ENCODE measurements around the gene APCDD1L.
A peak's percentile ranks its signal among the peaks of the same experiment; 100 is the strongest.

The APCDD1L gene

GRCh38 chr20:58544891-58545290 lies 29.7 kb upstream of the APCDD1L start:
- no peak for DNase-seq

GRCh38 chr20:58544286-58544685 lies 29.1 kb upstream of the APCDD1L start:
- DNase-seq = no peak

- no peak for DNase-seq
Measured at GRCh38 chr20:58543274-58543673, 28.1 kb upstream of the APCDD1L start.

GRCh38 chr20:58542411-58543095 lies 27.4 kb upstream of the APCDD1L start:
- DNase-seq = no peak

GRCh38 chr20:58542034-58542410 lies 26.8 kb upstream of the APCDD1L start:
- peak; percentile 3 for DNase-seq

GRCh38 chr20:58538752-58539151 lies 23.6 kb upstream of the APCDD1L start:
- no peak for DNase-seq

- DNase-seq = no peak
Measured at GRCh38 chr20:58537831-58538230, 22.6 kb upstream of the APCDD1L start.

- no peak for DNase-seq
Measured at GRCh38 chr20:58536289-58536688, 21.1 kb upstream of the APCDD1L start.

- DNase-seq = no peak
Measured at GRCh38 chr20:58531657-58532056, 16.5 kb upstream of the APCDD1L start.

- DNase-seq = no peak
Measured at GRCh38 chr20:58531063-58531462, 15.9 kb upstream of the APCDD1L start.

GRCh38 chr20:58528412-58528811 lies 13.2 kb upstream of the APCDD1L start:
- no peak for DNase-seq

- no peak for DNase-seq
Measured at GRCh38 chr20:58526411-58526810, 11.2 kb upstream of the APCDD1L start.

GRCh38 chr20:58524814-58525213 lies 9.6 kb upstream of the APCDD1L start:
- no peak for DNase-seq

GRCh38 chr20:58523971-58524315 lies 8.7 kb upstream of the APCDD1L start:
- DNase-seq = no peak

- no peak for DNase-seq
Measured at GRCh38 chr20:58523072-58523970, 8.1 kb upstream of the APCDD1L start.

- DNase-seq = no peak
Measured at GRCh38 chr20:58522666-58523065, 7.5 kb upstream of the APCDD1L start.

GRCh38 chr20:58521763-58522162 lies 6.6 kb upstream of the APCDD1L start:
- no peak for DNase-seq

- DNase-seq = no peak
Measured at GRCh38 chr20:58519940-58520712, 4.9 kb upstream of the APCDD1L start.

- no peak for DNase-seq
Measured at GRCh38 chr20:58518896-58519593, 3.8 kb upstream of the APCDD1L start.

- DNase-seq = no peak
Measured at GRCh38 chr20:58518387-58518786, 3.2 kb upstream of the APCDD1L start.

GRCh38 chr20:58514321-58515232 lies 622 bp downstream of the APCDD1L start:
- DNase-seq = no peak
